SH-SY5Y (cell line): ENCODE data around the gene FREM2.

Source experiments
- GATA2 ChIP-seq: IDR thresholded peaks from 2 replicates; pipeline ENCODE4 v1.6.1; 2011; ENCODE audit warnings: mild to moderate bottlenecking, low read depth, low read length
- GATA3 ChIP-seq: IDR thresholded peaks from 2 replicates; pipeline ENCODE4 v1.6.1; 2011; ENCODE audit warnings: low read depth, mild to moderate bottlenecking, low read length, moderate library complexity

DNA sequence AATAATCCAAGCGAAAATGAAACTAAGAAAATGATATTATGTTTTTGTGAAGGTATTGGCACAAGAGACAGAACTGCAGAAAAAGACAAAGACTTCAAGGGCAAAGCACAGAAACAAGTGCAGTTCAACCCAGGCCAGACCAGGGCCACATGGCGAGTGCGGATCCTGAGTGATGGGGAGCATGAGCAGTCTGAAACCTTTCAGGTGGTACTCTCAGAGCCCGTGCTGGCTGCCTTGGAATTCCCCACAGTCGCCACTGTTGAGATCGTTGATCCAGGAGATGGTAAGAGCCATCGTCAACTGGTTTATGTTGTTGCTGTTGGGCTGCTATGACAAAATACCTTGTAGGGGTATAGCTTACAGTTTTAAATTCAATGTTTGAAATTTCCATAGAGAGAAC is 82.6 kb downstream of the FREM2 start:
- no peak for TF ChIP-seq GATA2
- TF ChIP-seq GATA3 = no peak
